HepG2 (cell line): ENCODE measurements around the gene IQCN. TPM values are rescaled to one million over a fixed set of nuclear protein-coding genes. Genes with fewer than 3 reads are reported as not detected.

Experiments
- AHR ChIP-seq: IDR thresholded peaks from 2 replicates; pipeline ENCODE4 v1.6.1; 2018; ENCODE audit warnings: missing genetic modification reagents, missing compliant biosample characterization
- JUND ChIP-seq: sonication (generic); formaldehyde crosslinking; IDR thresholded peaks from 2 replicates; pipeline ENCODE4 v1.8.0; 2022; ENCODE audit warnings: mild to moderate bottlenecking, missing genetic modification reagents
- KLF11 ChIP-seq: IDR thresholded peaks from 2 replicates; pipeline ENCODE4 v1.6.1; 2016; ENCODE audit warnings: missing compliant biosample characterization
- PRMT3 ChIP-seq: sonication (generic); formaldehyde crosslinking; IDR thresholded peaks from 2 replicates; pipeline ENCODE4 v1.8.1; 2022; ENCODE audit warnings: low read depth, mild to moderate bottlenecking, moderate library complexity, missing genetic modification reagents, borderline replicate concordance
- RFXANK ChIP-seq: IDR thresholded peaks from 2 replicates; pipeline ENCODE4 v1.6.1; 2016
- RORA ChIP-seq: sonication (generic); formaldehyde crosslinking; IDR thresholded peaks from 2 replicates; pipeline ENCODE4 v1.5.0; 2020; ENCODE audit warnings: mild to moderate bottlenecking, missing genetic modification reagents, moderate library complexity
- SKI ChIP-seq: fragments of 450-650 bp; IDR thresholded peaks from one replicate; pipeline ENCODE4 v1.6.1; 2018; ENCODE audit warnings: mild to moderate bottlenecking; ENCODE audit not compliant: partially characterized antibody
- SMYD3 ChIP-seq: sonication (generic); formaldehyde crosslinking; IDR thresholded peaks from 2 replicates; pipeline ENCODE4 v1.8.1; 2023; ENCODE audit warnings: mild to moderate bottlenecking, missing genetic modification reagents
- SP5 ChIP-seq: IDR thresholded peaks from 2 replicates; pipeline ENCODE4 v1.6.1; 2016; ENCODE audit warnings: low read depth, borderline replicate concordance
- SRSF4 ChIP-seq: fragments of 200-400 bp; formaldehyde crosslinking; IDR thresholded peaks from one replicate; pipeline ENCODE4 v1.6.1; 2018; ENCODE audit warnings: mild to moderate bottlenecking, low read depth, low read length, moderate library complexity; ENCODE audit not compliant: poor library complexity, severe bottlenecking
- SYNCRIP ChIP-seq: fragments of 200-400 bp; formaldehyde crosslinking; IDR thresholded peaks from 2 replicates; pipeline ENCODE4 v1.6.1; 2018; ENCODE audit warnings: mild to moderate bottlenecking, low read depth, low read length; ENCODE audit not compliant: insufficient read depth
- ZNF253 ChIP-seq: sonication (generic); formaldehyde crosslinking; IDR thresholded peaks from 2 replicates; pipeline ENCODE4 v1.8.0; 2022; ENCODE audit warnings: mild to moderate bottlenecking, missing genetic modification reagents, borderline replicate concordance
- ZNF329 ChIP-seq: sonication (generic); formaldehyde crosslinking; IDR thresholded peaks from 2 replicates; pipeline ENCODE4 v1.9.0; 2021; ENCODE audit warnings: low read depth, mild to moderate bottlenecking, missing genetic modification reagents
- ZNF343 ChIP-seq: sonication (generic); formaldehyde crosslinking; IDR thresholded peaks from 2 replicates; pipeline ENCODE4 v1.4.0; 2020; ENCODE audit warnings: mild to moderate bottlenecking, missing genetic modification reagents
- ZNF615 ChIP-seq: sonication (generic); formaldehyde crosslinking; IDR thresholded peaks from 2 replicates; pipeline ENCODE4 v1.5.0; 2020; ENCODE audit warnings: mild to moderate bottlenecking, missing genetic modification reagents, borderline replicate concordance
- ZNF737 ChIP-seq: sonication (generic); formaldehyde crosslinking; IDR thresholded peaks from 2 replicates; pipeline ENCODE4 v1.5.0; 2020; ENCODE audit warnings: missing genetic modification reagents, mild to moderate bottlenecking, borderline replicate concordance
- polyA plus RNA-seq, 8 experiments: library from polyadenylated mRNA; depleted of rRNA in 3 of 8; stranded (reverse) in 7 of 8; unstranded in 1 of 8; fragments of >200 nt; fragmentation: Illumina TruSeq in 4 of 8; extraction: Trizol in 4 of 8; gene quantifications; 2 replicates each; pipeline versions ENCODE4 v1.2.1 to v1.2.3, GENCODE V29; 2011 to 2016; ENCODE audit warnings: low read depth in 4 of 8, missing spikeins in 1 of 8, mixed read lengths in 1 of 8; ENCODE audit not compliant: insufficient read depth in 1 of 8
- total RNA-seq, 5 experiments: library from RNA; depleted of rRNA; stranded (reverse); fragments of >200 nt; fragmentation: Illumina TruSeq; extraction: Trizol; gene quantifications; 2 replicates each; pipeline ENCODE4 v1.2.3, GENCODE V29; 2016; ENCODE audit warnings: low read depth in 1 of 5
- TF ChIP-seq, protein P1 (sequence below): sonication (generic); formaldehyde crosslinking; IDR thresholded peaks from 2 replicates; pipeline ENCODE4 v1.4.0; 2020; ENCODE audit warnings: missing genetic modification reagents
- TF ChIP-seq, protein P2 (sequence below): sonication (generic); formaldehyde crosslinking; IDR thresholded peaks from 2 replicates; pipeline ENCODE4 v1.8.0; 2023; ENCODE audit warnings: mild to moderate bottlenecking, missing genetic modification reagents
- TF ChIP-seq, protein P3 (sequence below): sonication (generic); formaldehyde crosslinking; IDR thresholded peaks from 2 replicates; pipeline ENCODE4 v1.8.0; 2022; ENCODE audit warnings: mild to moderate bottlenecking, missing genetic modification reagents
- TF ChIP-seq, protein P4 (sequence below): sonication (generic); formaldehyde crosslinking; IDR thresholded peaks from 2 replicates; pipeline ENCODE4 v1.4.0; 2020; ENCODE audit warnings: mild to moderate bottlenecking, missing genetic modification reagents
- TF ChIP-seq, protein P5 (sequence below): sonication (generic); formaldehyde crosslinking; IDR thresholded peaks from 2 replicates; pipeline ENCODE4 v1.8.0; 2022; ENCODE audit warnings: missing genetic modification reagents, mild to moderate bottlenecking, moderate library complexity, borderline replicate concordance
- TF ChIP-seq, protein P6 (sequence below): sonication (generic); formaldehyde crosslinking; IDR thresholded peaks from 2 replicates; pipeline ENCODE4 v1.4.0; 2020; ENCODE audit warnings: mild to moderate bottlenecking, low read depth, missing genetic modification reagents

IQCN gene
- total and polyA plus RNA-seq, 2 of the 13 experiments (the other 11 are each of a cell fraction or from before 2014, with no cell fraction given): 0.04 to 0.18 TPM

DNA sequence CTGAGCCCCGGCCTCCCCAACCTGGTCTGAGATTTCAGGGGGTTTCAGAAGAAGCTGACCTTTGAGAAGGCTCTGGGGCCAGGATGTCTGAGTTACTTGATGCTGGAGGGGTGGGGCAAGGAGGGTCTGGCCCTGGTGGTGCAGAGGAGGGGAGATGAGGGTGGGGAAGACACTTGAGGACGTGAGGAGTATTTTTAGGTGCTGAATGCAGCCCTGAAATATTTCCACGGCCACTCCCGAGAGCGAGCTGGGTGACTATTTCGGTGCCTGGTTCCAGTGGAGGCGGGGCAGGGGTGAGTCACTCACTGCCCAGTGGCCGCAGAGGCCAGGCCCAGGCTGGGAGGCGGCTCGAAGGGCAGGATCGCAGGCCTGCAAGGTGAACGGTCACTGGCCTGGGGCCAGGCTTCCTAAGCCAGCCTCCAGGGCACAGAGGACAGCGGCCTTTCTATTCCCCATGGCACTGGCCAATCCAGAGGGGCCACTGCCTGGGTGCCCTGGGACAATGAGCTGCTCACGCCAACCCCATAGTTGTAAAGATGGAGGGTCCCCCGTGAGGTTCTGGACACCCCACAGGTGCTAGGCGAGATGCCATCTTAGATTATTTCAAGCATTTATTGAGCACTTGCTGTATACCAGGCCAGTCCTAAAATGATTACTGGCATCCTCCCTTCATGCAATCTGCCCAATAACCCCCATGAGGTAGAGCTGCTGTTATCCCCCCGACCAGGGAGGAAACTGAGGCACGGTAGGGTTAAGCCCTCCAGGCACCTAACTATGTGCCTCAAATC is 26.9 kb upstream of the IQCN start (continued):
- TF ChIP-seq KLF11 (CRISPR knock-in tag) (no peak), SP5 (CRISPR knock-in tag) (peak; percentile 93), ZNF329 (CRISPR knock-in tag) (no peak), SYNCRIP (no peak), ZNF737 (CRISPR knock-in tag) (no peak), SMYD3 (CRISPR knock-in tag) (no peak), ZNF615 (CRISPR knock-in tag) (no peak), SKI (no peak), RORA (CRISPR knock-in tag) (no peak), ZNF253 (CRISPR knock-in tag) (no peak), PRMT3 (CRISPR knock-in tag) (no peak), RFXANK (CRISPR knock-in tag) (no peak), ZNF343 (CRISPR knock-in tag) (no peak), AHR (CRISPR knock-in tag) (no peak), SRSF4 (no peak), JUND (peak; percentile 96)
- TF ChIP-seq, protein P1, sequence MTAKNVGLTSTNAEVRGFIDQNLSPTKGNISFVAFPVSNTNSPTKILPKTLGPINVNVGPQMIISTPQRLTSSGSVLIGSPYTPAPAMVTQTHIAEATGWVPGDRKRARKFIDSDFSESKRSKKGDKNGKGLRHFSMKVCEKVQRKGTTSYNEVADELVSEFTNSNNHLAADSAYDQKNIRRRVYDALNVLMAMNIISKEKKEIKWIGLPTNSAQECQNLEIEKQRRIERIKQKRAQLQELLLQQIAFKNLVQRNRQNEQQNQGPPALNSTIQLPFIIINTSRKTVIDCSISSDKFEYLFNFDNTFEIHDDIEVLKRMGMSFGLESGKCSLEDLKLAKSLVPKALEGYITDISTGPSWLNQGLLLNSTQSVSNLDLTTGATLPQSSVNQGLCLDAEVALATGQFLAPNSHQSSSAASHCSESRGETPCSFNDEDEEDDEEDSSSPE: no peak
- TF ChIP-seq, protein P2, sequence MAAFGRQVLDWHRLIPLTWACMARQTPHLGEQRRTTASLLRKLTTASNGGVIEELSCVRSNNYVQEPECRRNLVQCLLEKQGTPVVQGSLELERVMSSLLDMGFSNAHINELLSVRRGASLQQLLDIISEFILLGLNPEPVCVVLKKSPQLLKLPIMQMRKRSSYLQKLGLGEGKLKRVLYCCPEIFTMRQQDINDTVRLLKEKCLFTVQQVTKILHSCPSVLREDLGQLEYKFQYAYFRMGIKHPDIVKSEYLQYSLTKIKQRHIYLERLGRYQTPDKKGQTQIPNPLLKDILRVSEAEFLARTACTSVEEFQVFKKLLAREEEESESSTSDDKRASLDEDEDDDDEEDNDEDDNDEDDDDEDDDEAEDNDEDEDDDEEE: no peak
- TF ChIP-seq, protein P3, sequence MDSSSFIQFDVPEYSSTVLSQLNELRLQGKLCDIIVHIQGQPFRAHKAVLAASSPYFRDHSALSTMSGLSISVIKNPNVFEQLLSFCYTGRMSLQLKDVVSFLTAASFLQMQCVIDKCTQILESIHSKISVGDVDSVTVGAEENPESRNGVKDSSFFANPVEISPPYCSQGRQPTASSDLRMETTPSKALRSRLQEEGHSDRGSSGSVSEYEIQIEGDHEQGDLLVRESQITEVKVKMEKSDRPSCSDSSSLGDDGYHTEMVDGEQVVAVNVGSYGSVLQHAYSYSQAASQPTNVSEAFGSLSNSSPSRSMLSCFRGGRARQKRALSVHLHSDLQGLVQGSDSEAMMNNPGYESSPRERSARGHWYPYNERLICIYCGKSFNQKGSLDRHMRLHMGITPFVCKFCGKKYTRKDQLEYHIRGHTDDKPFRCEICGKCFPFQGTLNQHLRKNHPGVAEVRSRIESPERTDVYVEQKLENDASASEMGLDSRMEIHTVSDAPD (CRISPR knock-in tag): no peak
- TF ChIP-seq, protein P4, sequence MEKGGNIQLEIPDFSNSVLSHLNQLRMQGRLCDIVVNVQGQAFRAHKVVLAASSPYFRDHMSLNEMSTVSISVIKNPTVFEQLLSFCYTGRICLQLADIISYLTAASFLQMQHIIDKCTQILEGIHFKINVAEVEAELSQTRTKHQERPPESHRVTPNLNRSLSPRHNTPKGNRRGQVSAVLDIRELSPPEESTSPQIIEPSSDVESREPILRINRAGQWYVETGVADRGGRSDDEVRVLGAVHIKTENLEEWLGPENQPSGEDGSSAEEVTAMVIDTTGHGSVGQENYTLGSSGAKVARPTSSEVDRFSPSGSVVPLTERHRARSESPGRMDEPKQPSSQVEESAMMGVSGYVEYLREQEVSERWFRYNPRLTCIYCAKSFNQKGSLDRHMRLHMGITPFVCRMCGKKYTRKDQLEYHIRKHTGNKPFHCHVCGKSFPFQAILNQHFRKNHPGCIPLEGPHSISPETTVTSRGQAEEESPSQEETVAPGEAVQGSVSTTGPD (CRISPR knock-in tag): no peak
- TF ChIP-seq, protein P5, sequence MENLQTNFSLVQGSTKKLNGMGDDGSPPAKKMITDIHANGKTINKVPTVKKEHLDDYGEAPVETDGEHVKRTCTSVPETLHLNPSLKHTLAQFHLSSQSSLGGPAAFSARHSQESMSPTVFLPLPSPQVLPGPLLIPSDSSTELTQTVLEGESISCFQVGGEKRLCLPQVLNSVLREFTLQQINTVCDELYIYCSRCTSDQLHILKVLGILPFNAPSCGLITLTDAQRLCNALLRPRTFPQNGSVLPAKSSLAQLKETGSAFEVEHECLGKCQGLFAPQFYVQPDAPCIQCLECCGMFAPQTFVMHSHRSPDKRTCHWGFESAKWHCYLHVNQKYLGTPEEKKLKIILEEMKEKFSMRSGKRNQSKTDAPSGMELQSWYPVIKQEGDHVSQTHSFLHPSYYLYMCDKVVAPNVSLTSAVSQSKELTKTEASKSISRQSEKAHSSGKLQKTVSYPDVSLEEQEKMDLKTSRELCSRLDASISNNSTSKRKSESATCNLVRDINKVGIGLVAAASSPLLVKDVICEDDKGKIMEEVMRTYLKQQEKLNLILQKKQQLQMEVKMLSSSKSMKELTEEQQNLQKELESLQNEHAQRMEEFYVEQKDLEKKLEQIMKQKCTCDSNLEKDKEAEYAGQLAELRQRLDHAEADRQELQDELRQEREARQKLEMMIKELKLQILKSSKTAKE: no peak
- TF ChIP-seq, protein P6, sequence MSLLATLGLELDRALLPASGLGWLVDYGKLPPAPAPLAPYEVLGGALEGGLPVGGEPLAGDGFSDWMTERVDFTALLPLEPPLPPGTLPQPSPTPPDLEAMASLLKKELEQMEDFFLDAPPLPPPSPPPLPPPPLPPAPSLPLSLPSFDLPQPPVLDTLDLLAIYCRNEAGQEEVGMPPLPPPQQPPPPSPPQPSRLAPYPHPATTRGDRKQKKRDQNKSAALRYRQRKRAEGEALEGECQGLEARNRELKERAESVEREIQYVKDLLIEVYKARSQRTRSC (CRISPR knock-in tag): no peak
